ENCODE measurements around the gene AHDC1.

AHDC1 gene

DNA sequence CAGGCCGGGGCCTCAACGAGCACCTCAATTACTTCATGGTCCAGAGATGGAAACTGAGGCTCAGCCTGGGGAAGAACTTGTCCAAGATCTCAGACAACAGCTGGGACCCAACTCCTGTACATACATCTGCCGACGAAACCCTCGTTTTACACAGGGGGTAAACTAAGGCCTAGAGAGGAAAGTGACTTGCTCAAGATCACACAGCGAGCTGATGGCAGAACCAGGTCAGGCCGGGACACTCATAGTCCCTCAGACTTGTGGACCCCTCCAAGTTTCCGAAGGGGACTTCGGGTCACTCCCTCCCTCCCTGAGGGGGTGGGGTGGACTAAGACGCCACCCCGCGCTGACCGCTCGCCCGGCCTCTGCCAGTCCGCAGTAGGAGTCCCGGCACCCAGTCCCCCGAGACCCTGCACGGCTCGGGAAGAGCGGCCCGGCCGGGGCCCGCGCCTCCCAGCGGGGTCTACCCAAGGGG lies 114.4 kb downstream of the AHDC1 start:
- no peak for DNase-seq (ENCODE audit: low spot score)
- Histone ChIP-seq H3K4me3 (peak overlapping the region; percentile 100), H3K27ac (peak overlapping the region; percentile 98 to 100)
- TF ChIP-seq, protein P1, sequence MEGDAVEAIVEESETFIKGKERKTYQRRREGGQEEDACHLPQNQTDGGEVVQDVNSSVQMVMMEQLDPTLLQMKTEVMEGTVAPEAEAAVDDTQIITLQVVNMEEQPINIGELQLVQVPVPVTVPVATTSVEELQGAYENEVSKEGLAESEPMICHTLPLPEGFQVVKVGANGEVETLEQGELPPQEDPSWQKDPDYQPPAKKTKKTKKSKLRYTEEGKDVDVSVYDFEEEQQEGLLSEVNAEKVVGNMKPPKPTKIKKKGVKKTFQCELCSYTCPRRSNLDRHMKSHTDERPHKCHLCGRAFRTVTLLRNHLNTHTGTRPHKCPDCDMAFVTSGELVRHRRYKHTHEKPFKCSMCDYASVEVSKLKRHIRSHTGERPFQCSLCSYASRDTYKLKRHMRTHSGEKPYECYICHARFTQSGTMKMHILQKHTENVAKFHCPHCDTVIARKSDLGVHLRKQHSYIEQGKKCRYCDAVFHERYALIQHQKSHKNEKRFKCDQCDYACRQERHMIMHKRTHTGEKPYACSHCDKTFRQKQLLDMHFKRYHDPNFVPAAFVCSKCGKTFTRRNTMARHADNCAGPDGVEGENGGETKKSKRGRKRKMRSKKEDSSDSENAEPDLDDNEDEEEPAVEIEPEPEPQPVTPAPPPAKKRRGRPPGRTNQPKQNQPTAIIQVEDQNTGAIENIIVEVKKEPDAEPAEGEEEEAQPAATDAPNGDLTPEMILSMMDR (IDR thresholded peaks at IDR 0.05): no peak

DNA sequence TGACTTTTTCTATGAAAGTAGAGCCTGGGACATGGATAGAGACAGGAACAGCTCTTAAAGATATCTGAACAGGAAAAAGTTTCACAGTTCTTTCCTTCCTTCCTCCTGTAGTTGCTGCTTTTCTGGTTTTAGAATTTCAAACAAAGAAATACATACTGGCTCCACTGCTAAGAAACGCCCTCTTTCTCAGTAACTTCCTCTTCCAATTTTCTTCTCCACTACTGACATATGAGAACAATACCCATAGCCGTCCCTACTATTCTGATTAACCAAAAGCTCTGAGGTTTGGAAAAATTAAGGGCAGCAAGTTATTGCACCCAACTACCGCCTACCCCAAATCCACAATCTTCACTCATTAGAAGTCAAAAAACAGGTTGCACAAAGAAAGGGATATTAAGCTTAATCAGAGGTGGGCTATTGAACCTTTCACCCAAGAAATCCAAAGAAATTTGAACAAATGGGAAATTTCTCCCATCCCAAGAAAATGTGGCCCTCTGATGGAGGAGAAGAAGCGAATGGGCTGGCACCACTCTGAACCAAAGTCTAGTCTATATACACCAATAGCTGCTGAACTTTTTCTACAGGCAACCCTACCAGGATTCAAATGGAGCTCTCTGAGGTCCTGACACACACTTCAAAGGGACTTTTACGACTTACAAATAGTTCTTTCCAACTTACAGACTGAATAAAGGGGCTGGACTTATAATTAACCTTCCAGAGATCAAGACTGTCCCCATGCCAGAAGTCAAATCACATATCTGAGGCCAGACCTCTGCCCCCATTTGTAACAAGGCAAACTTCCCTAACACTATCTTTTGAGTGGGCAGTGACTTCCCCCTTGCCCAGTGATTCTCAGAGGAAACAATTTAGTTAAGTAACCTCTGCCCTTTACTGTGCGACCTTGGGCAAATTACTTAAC lies 115.7 kb downstream of the AHDC1 start:
- peak overlapping the region; percentile 100 for H3K4me3 ChIP-seq
- TF ChIP-seq, protein P1 (IDR thresholded peaks at IDR 0.05): no peak
- DNase-seq (ENCODE audit: low spot score): no peak
- peak overlapping the region; percentile 98 to 100 for H3K27ac ChIP-seq

DNA sequence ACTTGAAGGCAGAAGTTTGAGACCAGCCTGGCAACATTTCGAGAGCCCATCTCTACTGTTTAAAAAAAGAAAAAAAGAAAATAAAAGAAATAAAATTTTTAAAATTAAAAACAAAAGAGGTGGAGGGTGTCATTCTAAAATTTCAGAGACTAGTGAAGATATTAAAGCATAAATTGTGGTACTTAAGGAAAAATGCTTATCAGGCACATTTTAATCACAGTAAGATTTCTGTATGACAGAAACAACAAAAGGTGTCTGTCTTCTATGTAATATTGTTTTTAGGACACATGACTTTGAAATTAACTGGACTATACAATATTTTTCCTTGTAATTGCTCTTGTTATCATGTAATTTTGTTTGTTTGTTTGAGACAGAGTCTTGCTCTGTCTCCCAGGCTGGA lies 118.6 kb downstream of the AHDC1 start:
- DNase-seq (ENCODE audit: low spot score): no peak
- H3K4me3 ChIP-seq: no peak overlapping the region
- TF ChIP-seq, protein P1 (IDR thresholded peaks at IDR 0.05): no peak
- H3K27ac ChIP-seq: no peak overlapping the region
